Sigmoid colon (tissue), 4 donors: ENCODE measurements around the gene BAD.

Experiments
- CTCF ChIP-seq, 4 experiments: fragments of 450-650 bp in 3 of 4; fragments of 200-600 bp in 1 of 4; IDR thresholded peaks; one replicate each; pipeline ENCODE4 v1.5.1; 2016 to 2019; ENCODE audit warnings: antibody characterized with exemption in 4 of 4, mild to moderate bottlenecking in 3 of 4, moderate library complexity in 2 of 4
- EP300 ChIP-seq, 4 donors: sonication (generic); formaldehyde crosslinking; IDR thresholded peaks; one replicate each; pipeline ENCODE4 v1.6.1; 2017; ENCODE audit warnings: antibody characterized with exemption in 4 of 4
- POLR2A ChIP-seq, 2 donors: fragments of 450-650 bp; IDR thresholded peaks; one replicate each; pipeline ENCODE4 v1.6.1; 2016; ENCODE audit warnings: antibody characterized with exemption in 2 of 2, mild to moderate bottlenecking in 2 of 2, moderate library complexity in 2 of 2
- POLR2AphosphoS5 ChIP-seq, 4 donors: sonication (generic); formaldehyde crosslinking; IDR thresholded peaks; one replicate each; pipeline ENCODE4 v1.6.1; 2017; ENCODE audit warnings: antibody characterized with exemption in 4 of 4

- TF ChIP-seq POLR2A (IDR thresholded peaks at IDR 0.05) (no peak), CTCF (IDR thresholded peaks at IDR 0.05) (no peak), EP300 (IDR thresholded peaks at IDR 0.05) (no peak), POLR2AphosphoS5 (IDR thresholded peaks at IDR 0.05) (no peak)
These were observed 4.6 kb upstream of the BAD start for GRCh38 chr11:64289002-64289564.
